GM20431 (cell line): ENCODE measurements around the gene LMAN2L.

ENCODE experiments used
- in situ Hi-C: fragments of 300-500 bp; cut with MseI, MboI; formaldehyde crosslinking; loops from one replicate; pipeline ENCODE4 v1.15.0; 2020; ENCODE audit warnings: low sequenced_read_pairs; ENCODE audit not compliant: unreplicated experiment

The LMAN2L gene

GRCh38 chr2:96760986-96761832 is 21.3 kb upstream of the LMAN2L start:
- in situ Hi-C loops: no loop called here

GRCh38 chr2:96760036-96760985 is 20.4 kb upstream of the LMAN2L start, which contains the start of gene CNNM4:
TSS of gene CNNM4 (plus strand) at chr2:96760902. CDS start at chr2:96761000, 98 bp downstream.
- in situ Hi-C loops: no loop called here

- in situ Hi-C loops: no loop called here
Observed at GRCh38 chr2:96759548-96759947, 19.7 kb upstream of the LMAN2L start.

GRCh38 chr2:96758987-96759386 is 19.1 kb upstream of the LMAN2L start:
- in situ Hi-C loops: no loop called here

- in situ Hi-C loops: no loop called here
Observed at GRCh38 chr2:96757477-96757860, 17.6 kb upstream of the LMAN2L start.

GRCh38 chr2:96756788-96757476 is 17.1 kb upstream of the LMAN2L start:
- in situ Hi-C loops: no loop called here

GRCh38 chr2:96754317-96754716 is 14.5 kb upstream of the LMAN2L start:
- in situ Hi-C loops: no loop called here

- in situ Hi-C loops: no loop called here
Observed at GRCh38 chr2:96753661-96754282, 13.9 kb upstream of the LMAN2L start.

- in situ Hi-C loops: no loop called here
Observed at GRCh38 chr2:96751800-96752199, 11.9 kb upstream of the LMAN2L start.

- in situ Hi-C loops: no loop called here
Observed at GRCh38 chr2:96747061-96747617, 7.3 kb upstream of the LMAN2L start.

GRCh38 chr2:96739076-96739632 is 710 bp downstream of the LMAN2L start:
- in situ Hi-C loops: no loop called here

GRCh38 chr2:96737831-96738230 is 2.0 kb downstream of the LMAN2L start:
- in situ Hi-C loops: no loop called here

GRCh38 chr2:96737251-96737650 is 2.6 kb downstream of the LMAN2L start:
- in situ Hi-C loops: no loop called here

GRCh38 chr2:96734880-96735583 is 4.8 kb downstream of the LMAN2L start:
- in situ Hi-C loops: no loop called here

- in situ Hi-C loops: no loop called here
Observed at GRCh38 chr2:96733931-96734330, 5.9 kb downstream of the LMAN2L start.

GRCh38 chr2:96730212-96730611 is 9.7 kb downstream of the LMAN2L start:
- in situ Hi-C loops: no loop called here

GRCh38 chr2:96729748-96730147 is 10.1 kb downstream of the LMAN2L start:
- in situ Hi-C loops: no loop called here

GRCh38 chr2:96727431-96727830 is 12.4 kb downstream of the LMAN2L start:
- in situ Hi-C loops: no loop called here

GRCh38 chr2:96726131-96726530 is 13.7 kb downstream of the LMAN2L start:
- in situ Hi-C loops: no loop called here
